RWPE2 (cell line): ENCODE data around the gene IL21R.
"Not testable (repeated sequence)": the region's sequence is repeated elsewhere in the genome, so short reads cannot be mapped to it uniquely, and the experiment has no call there.

ENCODE experiments used
- ATAC-seq: fragments of 200-7000 bp; cut with Tn5 transposase; 3 replicates; pipeline ENCODE4 v1.9.1; 2021; ENCODE audit warnings: low read depth
- DNase-seq: peaks from one replicate; pipeline ENCODE4 v3.0.0-alpha.2; 2020; ENCODE audit warnings: low spot score
- H3K27ac ChIP-seq: fragments of 450-650 bp; 2 replicates; pipeline ENCODE4 v1.5.1; 2017; ENCODE audit warnings: mild to moderate bottlenecking; ENCODE audit not compliant: poor library complexity, severe bottlenecking
- H3K27me3 ChIP-seq: fragments of 250-450 bp; sonication (Bioruptor Pico); 2 replicates; pipeline ENCODE4 v1.5.1; 2021; ENCODE audit warnings: mild to moderate bottlenecking, moderate library complexity; ENCODE audit not compliant: insufficient read depth, poor library complexity, severe bottlenecking
- H3K36me3 ChIP-seq: fragments of 250-450 bp; sonication (Bioruptor Pico); 2 replicates; pipeline ENCODE4 v1.5.1; 2020; ENCODE audit warnings: low read depth, mild to moderate bottlenecking, moderate library complexity
- H3K4me1 ChIP-seq: fragments of 250-450 bp; sonication (Bioruptor Pico); 2 replicates; pipeline ENCODE4 v1.5.1; 2021; ENCODE audit warnings: mild to moderate bottlenecking, moderate library complexity; ENCODE audit not compliant: insufficient read depth, poor library complexity, severe bottlenecking
- H3K4me3 ChIP-seq: fragments of 250-450 bp; sonication (Bioruptor Pico); 2 replicates; pipeline ENCODE4 v1.5.1; 2021; ENCODE audit warnings: mild to moderate bottlenecking, moderate library complexity; ENCODE audit not compliant: severe bottlenecking
- H3K9me3 ChIP-seq: fragments of 250-450 bp; sonication (Bioruptor Pico); 2 replicates; pipeline ENCODE4 v1.5.1; 2021; ENCODE audit warnings: mild to moderate bottlenecking, moderate library complexity; ENCODE audit not compliant: severe bottlenecking
- TF ChIP-seq, protein P1 (sequence below): fragments of 450-650 bp; IDR thresholded peaks from one replicate; pipeline ENCODE4 v1.5.1; 2017; ENCODE audit warnings: mild to moderate bottlenecking, moderate library complexity; ENCODE audit not compliant: poor library complexity, severe bottlenecking

The IL21R gene

DNA sequence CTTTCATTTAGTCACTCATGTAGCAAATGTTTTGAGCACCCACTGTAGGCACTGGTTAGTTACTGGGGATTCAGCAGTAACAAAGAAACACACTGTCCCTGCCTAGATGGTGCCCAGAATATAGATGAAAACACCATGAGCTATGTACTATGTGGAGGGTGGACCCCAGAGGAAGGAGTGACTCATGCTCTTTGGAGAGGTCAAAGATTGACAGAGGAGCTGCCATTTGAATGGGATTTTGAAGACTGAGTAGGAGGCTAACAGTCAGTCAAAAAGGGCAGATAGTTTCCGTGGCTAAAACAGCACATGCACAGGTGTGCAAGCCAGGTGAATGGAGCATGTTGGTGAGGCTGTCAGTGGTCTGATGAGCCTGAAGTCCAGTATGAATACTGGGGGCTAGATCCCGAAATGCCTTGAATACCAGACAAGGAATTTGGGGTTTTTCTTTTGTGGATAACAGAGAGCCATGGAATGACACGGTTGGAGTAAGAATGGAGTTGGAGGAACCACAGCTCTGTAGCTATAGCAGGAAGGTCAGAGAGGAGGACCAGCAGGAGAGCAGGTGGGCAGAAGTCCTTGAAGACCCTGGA lies 6.1 kb downstream of the IL21R start:
- H3K27me3 ChIP-seq: no peaks in the 10 kb centered on the region
- ATAC-seq (peak; percentile 61), DNase-seq (no peak)
- TF ChIP-seq, protein P1, sequence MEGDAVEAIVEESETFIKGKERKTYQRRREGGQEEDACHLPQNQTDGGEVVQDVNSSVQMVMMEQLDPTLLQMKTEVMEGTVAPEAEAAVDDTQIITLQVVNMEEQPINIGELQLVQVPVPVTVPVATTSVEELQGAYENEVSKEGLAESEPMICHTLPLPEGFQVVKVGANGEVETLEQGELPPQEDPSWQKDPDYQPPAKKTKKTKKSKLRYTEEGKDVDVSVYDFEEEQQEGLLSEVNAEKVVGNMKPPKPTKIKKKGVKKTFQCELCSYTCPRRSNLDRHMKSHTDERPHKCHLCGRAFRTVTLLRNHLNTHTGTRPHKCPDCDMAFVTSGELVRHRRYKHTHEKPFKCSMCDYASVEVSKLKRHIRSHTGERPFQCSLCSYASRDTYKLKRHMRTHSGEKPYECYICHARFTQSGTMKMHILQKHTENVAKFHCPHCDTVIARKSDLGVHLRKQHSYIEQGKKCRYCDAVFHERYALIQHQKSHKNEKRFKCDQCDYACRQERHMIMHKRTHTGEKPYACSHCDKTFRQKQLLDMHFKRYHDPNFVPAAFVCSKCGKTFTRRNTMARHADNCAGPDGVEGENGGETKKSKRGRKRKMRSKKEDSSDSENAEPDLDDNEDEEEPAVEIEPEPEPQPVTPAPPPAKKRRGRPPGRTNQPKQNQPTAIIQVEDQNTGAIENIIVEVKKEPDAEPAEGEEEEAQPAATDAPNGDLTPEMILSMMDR: no peak
- no peak overlapping the region for H3K4me3 ChIP-seq
- H3K4me1 ChIP-seq: no peaks in the 10 kb centered on the region
- H3K36me3 ChIP-seq: no peaks in the 10 kb centered on the region
- H3K27ac ChIP-seq: no peak overlapping the region
- H3K9me3 ChIP-seq: no peaks in the 10 kb centered on the region

DNA sequence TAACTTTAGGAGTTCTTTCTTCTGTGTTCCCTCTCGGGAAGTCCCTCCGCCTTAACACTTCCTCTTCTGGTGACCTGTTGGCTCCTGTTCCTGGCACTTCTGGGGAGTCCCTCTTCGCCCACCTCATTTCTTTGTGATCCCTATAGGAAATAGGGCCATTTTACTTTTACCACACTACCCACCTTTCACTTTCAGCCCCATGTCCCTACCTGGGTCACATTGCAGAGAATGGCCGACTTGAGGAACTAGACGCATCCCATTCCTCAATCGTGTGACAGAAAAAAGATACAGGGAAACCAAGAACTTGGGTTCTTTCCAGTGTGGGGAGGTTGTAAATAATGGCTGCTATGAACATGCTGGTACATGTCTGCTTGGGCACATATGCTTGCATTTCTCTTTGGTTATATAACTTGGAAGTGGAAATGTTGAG lies 6.6 kb downstream of the IL21R start:
- H3K9me3 ChIP-seq: no peaks in the 10 kb centered on the region
- no peak for DNase-seq
- no peaks in the 10 kb centered on the region for H3K4me1 ChIP-seq
- H3K27me3 ChIP-seq: no peaks in the 10 kb centered on the region
- no peaks in the 10 kb centered on the region for H3K36me3 ChIP-seq
- no peak overlapping the region for H3K27ac ChIP-seq
- no peak overlapping the region for H3K4me3 ChIP-seq
- ATAC-seq: no peak
- TF ChIP-seq, protein P1: no peak

DNA sequence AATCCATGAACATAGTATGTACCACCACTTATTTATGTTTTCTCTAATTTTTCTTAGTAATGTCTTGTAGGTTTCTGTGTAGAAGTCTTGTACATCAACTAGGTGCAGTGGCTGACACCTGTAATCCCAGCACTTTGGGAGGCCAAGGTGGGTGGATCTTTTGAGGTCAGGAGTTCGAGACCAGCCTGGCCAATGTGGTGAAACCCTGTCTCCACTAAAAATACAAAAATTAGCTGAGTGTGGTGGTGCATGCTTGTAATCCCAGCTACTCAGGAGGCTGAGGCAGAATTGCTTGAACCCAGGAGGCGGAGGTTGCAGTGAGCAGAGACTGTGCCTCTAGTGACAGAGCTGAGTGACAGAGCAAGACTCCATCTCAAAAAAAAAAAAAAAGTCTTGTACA lies 8.0 kb downstream of the IL21R start:
- not testable (repeated sequence) for H3K4me1 ChIP-seq, H3K27me3 ChIP-seq, DNase-seq, H3K27ac ChIP-seq, H3K4me3 ChIP-seq, H3K9me3 ChIP-seq, H3K36me3 ChIP-seq, ATAC-seq

DNA sequence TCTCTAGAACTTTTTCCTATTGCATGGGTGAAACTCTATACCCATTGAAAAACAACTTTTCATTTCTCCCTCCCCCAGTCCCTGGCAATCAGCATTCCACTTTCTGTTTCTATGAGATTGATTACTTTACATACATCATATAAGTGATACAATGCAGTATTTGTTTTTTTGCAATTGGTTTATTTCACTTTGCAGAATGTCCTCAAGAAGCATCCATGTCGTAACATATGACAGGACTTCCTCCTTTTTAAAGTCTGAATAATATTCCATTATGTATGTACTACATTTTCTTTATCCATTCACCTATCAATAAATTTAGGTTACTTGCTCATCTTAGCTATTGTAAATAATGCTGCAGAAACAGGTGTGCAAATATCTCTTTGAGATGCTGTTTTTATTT lies 8.8 kb downstream of the IL21R start:
- Histone ChIP-seq H3K9me3 (no peaks in the 10 kb centered on the region), H3K27ac (no peak overlapping the region), H3K4me1 (no peaks in the 10 kb centered on the region), H3K36me3 (no peaks in the 10 kb centered on the region), H3K27me3 (no peaks in the 10 kb centered on the region), H3K4me3 (no peak overlapping the region)
- DNase-seq (no peak), ATAC-seq (no peak)
- TF ChIP-seq, protein P1: no peak

DNA sequence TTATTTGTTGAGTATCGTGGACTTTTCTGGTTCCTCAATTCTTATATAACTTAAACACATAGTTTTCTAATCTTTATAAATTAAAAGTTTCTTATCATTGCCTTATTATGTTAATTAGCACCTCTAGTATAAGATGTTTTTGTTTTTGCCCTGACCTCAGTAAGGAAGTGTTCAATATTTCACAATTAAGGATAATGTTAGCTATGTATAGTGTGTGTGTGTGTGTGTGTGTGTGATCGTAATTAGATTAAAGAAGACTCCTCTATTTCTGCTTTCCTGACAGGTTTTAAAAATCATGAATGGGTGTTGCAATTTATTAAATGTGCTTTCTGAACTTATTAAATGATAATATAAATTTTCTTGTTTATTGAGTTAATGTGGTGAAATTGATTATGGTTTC lies 12.0 kb downstream of the IL21R start:
- no peak overlapping the region for H3K4me3 ChIP-seq
- TF ChIP-seq, protein P1: no peak
- H3K9me3 ChIP-seq: no peaks in the 10 kb centered on the region
- no peak overlapping the region for H3K27ac ChIP-seq
- H3K4me1 ChIP-seq: no peaks in the 10 kb centered on the region
- H3K36me3 ChIP-seq: no peaks in the 10 kb centered on the region
- no peak for ATAC-seq
- DNase-seq: no peak
- H3K27me3 ChIP-seq: no peaks in the 10 kb centered on the region
